Measurements from ENCODE around the gene CXCL16.

Gene CXCL16

DNA sequence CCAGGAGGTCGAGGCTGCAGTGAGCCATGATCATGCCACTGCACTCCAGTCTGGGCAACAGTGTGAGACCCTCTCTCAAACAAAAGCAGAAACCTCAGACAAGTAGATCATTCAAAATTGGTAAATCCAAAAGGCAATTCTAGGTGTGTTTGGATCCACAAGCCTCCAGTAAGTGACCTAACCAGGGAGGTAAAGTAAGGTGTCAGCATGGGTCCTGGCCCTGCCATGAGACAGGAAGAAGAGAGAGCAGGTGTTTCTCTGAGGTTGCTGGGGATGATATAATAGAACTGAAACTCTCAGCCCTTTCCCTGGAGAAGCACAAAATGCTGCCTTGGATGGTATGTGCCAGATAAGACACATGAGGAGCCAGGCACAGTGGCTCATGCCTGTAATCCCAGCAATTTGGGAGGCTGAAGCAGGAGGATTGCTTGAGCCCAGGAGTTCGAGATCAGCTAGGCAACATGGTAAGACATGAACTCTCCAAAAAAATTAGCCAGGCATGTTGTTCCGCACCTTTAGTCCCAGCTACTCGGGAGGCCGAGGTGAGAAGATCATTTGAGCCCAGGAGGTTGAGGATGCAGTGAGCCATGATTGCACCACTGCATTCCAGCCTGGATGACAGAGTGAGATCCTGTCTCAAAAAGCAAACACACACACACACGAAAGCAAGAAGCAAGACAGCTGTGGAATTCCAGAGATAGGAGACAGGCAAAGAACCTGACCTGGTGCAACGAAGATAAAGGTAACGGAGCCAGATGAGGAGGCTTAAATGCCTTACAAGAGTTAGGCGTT lies 38.4 kb upstream of the CXCL16 start:
- H3K4me1 ChIP-seq (ENCODE audit: insufficient read depth, low read length, severe bottlenecking): no peaks in the 10 kb centered on the region
- H3K36me3 ChIP-seq (ENCODE audit: insufficient read depth, low read length): no peaks in the 10 kb centered on the region
- H3K79me2 ChIP-seq (ENCODE audit: insufficient read depth, low read length): no peaks in the 10 kb centered on the region
- no peaks in the 10 kb centered on the region for H4K20me1 ChIP-seq (ENCODE audit: insufficient read depth, low read length)
- no peak overlapping the region for H3K4me3 ChIP-seq (ENCODE audit: low read depth, low read length, poor library complexity, severe bottlenecking)
- H3K4me2 ChIP-seq (ENCODE audit: low read length): no peak overlapping the region
- H3K27ac ChIP-seq (ENCODE audit: low read depth, low read length, poor library complexity, severe bottlenecking): no peak overlapping the region
- peaks cover 19% of the 10 kb centered on the region; the same call in 1 of the 2 replicates for H3K27me3 ChIP-seq (ENCODE audit: insufficient read depth, low read length)
- H3K9ac ChIP-seq (ENCODE audit: low read length): no peak overlapping the region
- no peaks in the 10 kb centered on the region for H3F3A ChIP-seq (ENCODE audit: insufficient read depth, low read length)
- no peaks in the 10 kb centered on the region for H3K9me3 ChIP-seq (ENCODE audit: low read length)
- no peak overlapping the region for H2AFZ ChIP-seq (ENCODE audit: low read length)
- no peak for TF ChIP-seq EZH2 (IDR thresholded peaks at IDR 0.05; ENCODE audit: borderline replicate concordance, low read length)
- TF ChIP-seq, protein P1, sequence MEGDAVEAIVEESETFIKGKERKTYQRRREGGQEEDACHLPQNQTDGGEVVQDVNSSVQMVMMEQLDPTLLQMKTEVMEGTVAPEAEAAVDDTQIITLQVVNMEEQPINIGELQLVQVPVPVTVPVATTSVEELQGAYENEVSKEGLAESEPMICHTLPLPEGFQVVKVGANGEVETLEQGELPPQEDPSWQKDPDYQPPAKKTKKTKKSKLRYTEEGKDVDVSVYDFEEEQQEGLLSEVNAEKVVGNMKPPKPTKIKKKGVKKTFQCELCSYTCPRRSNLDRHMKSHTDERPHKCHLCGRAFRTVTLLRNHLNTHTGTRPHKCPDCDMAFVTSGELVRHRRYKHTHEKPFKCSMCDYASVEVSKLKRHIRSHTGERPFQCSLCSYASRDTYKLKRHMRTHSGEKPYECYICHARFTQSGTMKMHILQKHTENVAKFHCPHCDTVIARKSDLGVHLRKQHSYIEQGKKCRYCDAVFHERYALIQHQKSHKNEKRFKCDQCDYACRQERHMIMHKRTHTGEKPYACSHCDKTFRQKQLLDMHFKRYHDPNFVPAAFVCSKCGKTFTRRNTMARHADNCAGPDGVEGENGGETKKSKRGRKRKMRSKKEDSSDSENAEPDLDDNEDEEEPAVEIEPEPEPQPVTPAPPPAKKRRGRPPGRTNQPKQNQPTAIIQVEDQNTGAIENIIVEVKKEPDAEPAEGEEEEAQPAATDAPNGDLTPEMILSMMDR (IDR thresholded peaks at IDR 0.05; ENCODE audit: low read length): no peak
- no peaks in the 10 kb centered on the region for H3K9me2 ChIP-seq (ENCODE audit: low read depth, low read length)

DNA sequence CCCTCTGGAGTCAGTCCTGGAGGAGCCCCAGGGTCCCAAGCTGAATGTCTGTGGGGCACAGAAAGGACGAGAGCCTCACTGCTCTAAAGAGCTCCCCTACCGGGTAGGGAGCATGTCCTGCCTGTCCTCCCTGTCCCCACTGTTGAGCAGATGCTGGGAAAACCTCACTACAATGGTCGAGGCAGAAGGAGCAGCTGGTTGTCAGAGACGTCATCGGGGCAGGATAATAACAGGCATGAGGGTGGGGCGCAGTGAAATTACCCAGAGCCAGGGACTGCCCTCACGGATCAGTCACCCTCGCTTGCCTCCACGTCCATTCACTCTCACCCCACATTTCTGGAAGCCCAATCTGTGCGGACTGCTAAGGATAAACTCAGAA lies 32.5 kb upstream of the CXCL16 start:
- Histone ChIP-seq H3K4me2 (ENCODE audit: low read length) (no peak overlapping the region), H3K27ac (ENCODE audit: low read depth, low read length, poor library complexity, severe bottlenecking) (no peak overlapping the region), H3K79me2 (ENCODE audit: insufficient read depth, low read length) (no peaks in the 10 kb centered on the region), H3K9me3 (ENCODE audit: low read length) (no peaks in the 10 kb centered on the region), H3K36me3 (ENCODE audit: insufficient read depth, low read length) (no peaks in the 10 kb centered on the region), H3F3A (ENCODE audit: insufficient read depth, low read length) (no peaks in the 10 kb centered on the region), H3K9ac (ENCODE audit: low read length) (no peak overlapping the region), H3K4me1 (ENCODE audit: insufficient read depth, low read length, severe bottlenecking) (no peaks in the 10 kb centered on the region), H4K20me1 (ENCODE audit: insufficient read depth, low read length) (no peaks in the 10 kb centered on the region), H3K9me2 (ENCODE audit: low read depth, low read length) (no peaks in the 10 kb centered on the region), H2AFZ (ENCODE audit: low read length) (no peak overlapping the region), H3K4me3 (ENCODE audit: low read depth, low read length, poor library complexity, severe bottlenecking) (no peak overlapping the region), H3K27me3 (ENCODE audit: insufficient read depth, low read length) (peaks cover 24% of the 10 kb centered on the region)
- TF ChIP-seq, protein P1 (IDR thresholded peaks at IDR 0.05; ENCODE audit: low read length): no peak
- TF ChIP-seq EZH2 (IDR thresholded peaks at IDR 0.05; ENCODE audit: borderline replicate concordance, low read length): no peak

DNA sequence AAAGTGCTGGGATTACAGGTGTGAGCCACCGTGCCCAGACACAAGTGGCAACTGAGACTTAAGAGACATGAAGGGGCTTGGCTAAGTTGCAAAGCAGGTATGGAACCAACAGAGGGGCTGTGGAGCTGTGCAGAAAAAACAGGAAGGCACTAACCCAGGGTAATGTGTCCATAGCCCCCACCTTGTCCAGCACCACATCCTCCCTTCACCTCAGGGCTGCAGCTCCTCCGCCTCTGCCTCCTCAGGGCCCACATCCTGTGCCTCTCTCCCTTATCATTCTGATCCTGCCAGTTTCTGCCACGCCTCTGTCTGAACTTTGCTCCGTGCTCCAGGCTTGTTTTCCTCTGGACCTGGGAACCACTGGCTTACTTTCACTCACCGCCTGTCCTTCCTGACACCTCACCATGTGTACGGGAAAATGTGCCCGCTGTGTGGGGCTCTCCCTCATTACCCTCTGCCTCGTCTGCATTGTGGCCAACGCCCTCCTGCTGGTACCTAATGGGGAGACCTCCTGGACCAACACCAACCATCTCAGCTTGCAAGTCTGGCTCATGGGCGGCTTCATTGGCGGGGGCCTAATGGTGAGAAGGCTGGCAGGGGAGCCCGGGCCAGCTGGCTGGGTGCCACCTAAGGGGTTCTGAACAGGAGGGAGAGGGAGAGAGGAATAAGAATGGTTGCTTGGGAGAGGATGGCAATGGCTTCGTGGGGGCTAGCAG lies 31.9 kb upstream of the CXCL16 start, which contains the start of gene TM4SF5:
TSS of gene TM4SF5 (plus strand) at position 368 of the 716 bp plus-strand sequence. CDS start at position 405, 37 bp downstream.
- H3K4me2 ChIP-seq (ENCODE audit: low read length): no peak within 1 kb of the TSS
- H3K9me2 ChIP-seq (ENCODE audit: low read depth, low read length): no peaks in the 10 kb centered on the region
- peaks cover 24% of the 10 kb centered on the region for H3K27me3 ChIP-seq (ENCODE audit: insufficient read depth, low read length)
- no peaks in the 10 kb centered on the region for H3K79me2 ChIP-seq (ENCODE audit: insufficient read depth, low read length)
- H3K27ac ChIP-seq (ENCODE audit: low read depth, low read length, poor library complexity, severe bottlenecking): no peak within 1 kb of the TSS
- no peaks in the 10 kb centered on the region for H3K9me3 ChIP-seq (ENCODE audit: low read length)
- no peak within 1 kb of the TSS for H3K9ac ChIP-seq (ENCODE audit: low read length)
- H4K20me1 ChIP-seq (ENCODE audit: insufficient read depth, low read length): no peaks in the 10 kb centered on the region
- H3K4me1 ChIP-seq (ENCODE audit: insufficient read depth, low read length, severe bottlenecking): no peaks in the 10 kb centered on the region
- no peak within 1 kb of the TSS for H2AFZ ChIP-seq (ENCODE audit: low read length)
- H3K36me3 ChIP-seq (ENCODE audit: insufficient read depth, low read length): no peaks in the 10 kb centered on the region
- no peak for TF ChIP-seq EZH2 (IDR thresholded peaks at IDR 0.05; ENCODE audit: borderline replicate concordance, low read length)
- TF ChIP-seq, protein P1 (IDR thresholded peaks at IDR 0.05; ENCODE audit: low read length): no peak
- H3K4me3 ChIP-seq (ENCODE audit: low read depth, low read length, poor library complexity, severe bottlenecking): no peak within 1 kb of the TSS
- no peaks in the 10 kb centered on the region for H3F3A ChIP-seq (ENCODE audit: insufficient read depth, low read length)

Data from OCI-LY1 (cell line).